ENCODE data around the gene IL2RA.

DNA sequence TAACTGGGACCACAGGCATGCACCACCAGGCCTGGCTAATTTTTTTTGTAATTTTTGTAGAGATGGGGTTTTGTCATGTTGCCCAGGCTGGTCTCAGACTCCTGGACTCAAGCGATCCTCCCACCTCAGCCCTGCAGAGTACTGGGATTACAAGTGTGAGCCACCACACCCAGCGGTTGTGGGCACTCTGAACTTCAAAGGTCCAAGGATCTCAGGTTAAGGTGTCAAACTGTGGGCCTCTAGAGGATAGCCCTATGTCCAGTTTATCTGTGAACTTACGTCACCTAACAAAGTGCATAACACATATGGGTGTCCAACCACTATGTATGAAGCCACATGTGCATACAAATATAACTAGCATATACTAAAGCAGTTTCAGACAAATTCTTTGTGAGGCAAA lies 3.2 kb upstream of the IL2RA start:
- TF ChIP-seq, protein P1, sequence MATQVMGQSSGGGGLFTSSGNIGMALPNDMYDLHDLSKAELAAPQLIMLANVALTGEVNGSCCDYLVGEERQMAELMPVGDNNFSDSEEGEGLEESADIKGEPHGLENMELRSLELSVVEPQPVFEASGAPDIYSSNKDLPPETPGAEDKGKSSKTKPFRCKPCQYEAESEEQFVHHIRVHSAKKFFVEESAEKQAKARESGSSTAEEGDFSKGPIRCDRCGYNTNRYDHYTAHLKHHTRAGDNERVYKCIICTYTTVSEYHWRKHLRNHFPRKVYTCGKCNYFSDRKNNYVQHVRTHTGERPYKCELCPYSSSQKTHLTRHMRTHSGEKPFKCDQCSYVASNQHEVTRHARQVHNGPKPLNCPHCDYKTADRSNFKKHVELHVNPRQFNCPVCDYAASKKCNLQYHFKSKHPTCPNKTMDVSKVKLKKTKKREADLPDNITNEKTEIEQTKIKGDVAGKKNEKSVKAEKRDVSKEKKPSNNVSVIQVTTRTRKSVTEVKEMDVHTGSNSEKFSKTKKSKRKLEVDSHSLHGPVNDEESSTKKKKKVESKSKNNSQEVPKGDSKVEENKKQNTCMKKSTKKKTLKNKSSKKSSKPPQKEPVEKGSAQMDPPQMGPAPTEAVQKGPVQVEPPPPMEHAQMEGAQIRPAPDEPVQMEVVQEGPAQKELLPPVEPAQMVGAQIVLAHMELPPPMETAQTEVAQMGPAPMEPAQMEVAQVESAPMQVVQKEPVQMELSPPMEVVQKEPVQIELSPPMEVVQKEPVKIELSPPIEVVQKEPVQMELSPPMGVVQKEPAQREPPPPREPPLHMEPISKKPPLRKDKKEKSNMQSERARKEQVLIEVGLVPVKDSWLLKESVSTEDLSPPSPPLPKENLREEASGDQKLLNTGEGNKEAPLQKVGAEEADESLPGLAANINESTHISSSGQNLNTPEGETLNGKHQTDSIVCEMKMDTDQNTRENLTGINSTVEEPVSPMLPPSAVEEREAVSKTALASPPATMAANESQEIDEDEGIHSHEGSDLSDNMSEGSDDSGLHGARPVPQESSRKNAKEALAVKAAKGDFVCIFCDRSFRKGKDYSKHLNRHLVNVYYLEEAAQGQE (IDR thresholded peaks at IDR 0.05; ENCODE audit: low read depth, low read length): no peak
- TF ChIP-seq NRF1 (conservative IDR thresholded peaks at IDR 0.05; ENCODE audit: low read depth, low read length) (no peak), NFIC (IDR thresholded peaks at IDR 0.05; ENCODE audit: low read depth, low read length) (no peak), PAX5 (IDR thresholded peaks at IDR 0.05; ENCODE audit: borderline replicate concordance, low read depth, low read length) (no peak), EGR1 (IDR thresholded peaks at IDR 0.05; ENCODE audit: borderline replicate concordance in 1 of 2, low read depth in 2 of 2, low read length in 2 of 2) (no peak), BACH1 (IDR thresholded peaks at IDR 0.05; ENCODE audit: borderline replicate concordance) (no peak)
- TF ChIP-seq, protein P2, sequence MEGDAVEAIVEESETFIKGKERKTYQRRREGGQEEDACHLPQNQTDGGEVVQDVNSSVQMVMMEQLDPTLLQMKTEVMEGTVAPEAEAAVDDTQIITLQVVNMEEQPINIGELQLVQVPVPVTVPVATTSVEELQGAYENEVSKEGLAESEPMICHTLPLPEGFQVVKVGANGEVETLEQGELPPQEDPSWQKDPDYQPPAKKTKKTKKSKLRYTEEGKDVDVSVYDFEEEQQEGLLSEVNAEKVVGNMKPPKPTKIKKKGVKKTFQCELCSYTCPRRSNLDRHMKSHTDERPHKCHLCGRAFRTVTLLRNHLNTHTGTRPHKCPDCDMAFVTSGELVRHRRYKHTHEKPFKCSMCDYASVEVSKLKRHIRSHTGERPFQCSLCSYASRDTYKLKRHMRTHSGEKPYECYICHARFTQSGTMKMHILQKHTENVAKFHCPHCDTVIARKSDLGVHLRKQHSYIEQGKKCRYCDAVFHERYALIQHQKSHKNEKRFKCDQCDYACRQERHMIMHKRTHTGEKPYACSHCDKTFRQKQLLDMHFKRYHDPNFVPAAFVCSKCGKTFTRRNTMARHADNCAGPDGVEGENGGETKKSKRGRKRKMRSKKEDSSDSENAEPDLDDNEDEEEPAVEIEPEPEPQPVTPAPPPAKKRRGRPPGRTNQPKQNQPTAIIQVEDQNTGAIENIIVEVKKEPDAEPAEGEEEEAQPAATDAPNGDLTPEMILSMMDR (IDR thresholded peaks at IDR 0.05 in 2 of 3, conservative IDR thresholded peaks at IDR 0.05 in 1 of 3; ENCODE audit: control insufficient read depth in 2 of 3, extremely low read depth in 1 of 3, insufficient read depth in 1 of 3, low read depth in 3 of 3, low read length in 3 of 3): no peak
- TF ChIP-seq, protein P3, sequence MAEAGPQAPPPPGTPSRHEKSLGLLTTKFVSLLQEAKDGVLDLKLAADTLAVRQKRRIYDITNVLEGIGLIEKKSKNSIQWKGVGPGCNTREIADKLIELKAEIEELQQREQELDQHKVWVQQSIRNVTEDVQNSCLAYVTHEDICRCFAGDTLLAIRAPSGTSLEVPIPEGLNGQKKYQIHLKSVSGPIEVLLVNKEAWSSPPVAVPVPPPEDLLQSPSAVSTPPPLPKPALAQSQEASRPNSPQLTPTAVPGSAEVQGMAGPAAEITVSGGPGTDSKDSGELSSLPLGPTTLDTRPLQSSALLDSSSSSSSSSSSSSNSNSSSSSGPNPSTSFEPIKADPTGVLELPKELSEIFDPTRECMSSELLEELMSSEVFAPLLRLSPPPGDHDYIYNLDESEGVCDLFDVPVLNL (IDR thresholded peaks at IDR 0.05; ENCODE audit: low read depth, low read length): no peak
